HG03060 (cell line): ENCODE data around the gene HEXIM1.
"Not testable (repeated sequence)": the region's sequence is repeated elsewhere in the genome, so short reads cannot be mapped to it uniquely, and the experiment has no call there.

ENCODE experiments used
- ATAC-seq: cut with Tn5 transposase; IDR thresholded peaks from one replicate; pipeline ENCODE4 v1.9.1; 2021; ENCODE audit warnings: low read depth, moderate number of reproducible peaks; ENCODE audit not compliant: unreplicated experiment

HEXIM1 gene

DNA sequence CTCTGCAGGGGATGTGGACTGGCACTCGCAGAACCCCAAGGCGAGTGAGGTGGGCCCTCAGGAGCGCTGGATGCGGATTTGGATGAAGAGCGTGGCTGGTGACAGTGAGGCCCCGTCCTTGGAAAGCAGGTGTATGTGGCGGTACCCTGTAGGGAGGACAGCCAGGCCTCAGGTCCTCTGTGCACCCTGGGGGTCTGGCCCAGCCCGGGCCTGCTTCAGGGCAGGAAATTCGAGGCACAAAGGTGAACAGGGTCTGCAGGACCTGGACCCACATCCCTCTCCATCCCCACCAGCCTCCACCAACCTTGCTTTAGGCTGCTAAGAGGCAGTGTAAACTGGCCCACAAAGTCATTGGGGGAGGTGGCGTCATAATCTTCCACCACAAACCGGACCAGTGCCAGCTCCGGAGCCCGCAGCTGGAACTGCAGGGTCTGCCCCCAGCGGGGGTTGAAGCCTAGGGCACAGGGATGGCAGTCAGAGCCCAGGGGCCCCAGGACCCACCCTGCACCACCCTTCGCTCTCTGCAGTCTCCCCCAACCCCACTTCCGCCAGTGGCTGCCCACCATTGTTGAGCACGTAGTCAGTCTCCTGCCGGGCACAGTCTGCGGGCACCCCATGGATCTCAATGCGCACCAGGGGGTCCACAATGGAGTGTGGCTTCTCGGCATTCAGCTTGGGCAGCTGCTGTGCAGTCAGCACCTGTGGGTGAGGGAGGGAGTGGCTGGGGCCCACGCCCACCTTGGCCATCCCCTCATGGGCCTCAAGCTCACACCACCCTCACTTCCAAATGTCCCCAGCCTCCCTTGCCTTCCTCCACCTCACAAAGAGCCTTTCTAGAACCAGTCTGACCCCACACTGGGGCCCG is 35.5 kb upstream of the HEXIM1 start:
- no peak for ATAC-seq

DNA sequence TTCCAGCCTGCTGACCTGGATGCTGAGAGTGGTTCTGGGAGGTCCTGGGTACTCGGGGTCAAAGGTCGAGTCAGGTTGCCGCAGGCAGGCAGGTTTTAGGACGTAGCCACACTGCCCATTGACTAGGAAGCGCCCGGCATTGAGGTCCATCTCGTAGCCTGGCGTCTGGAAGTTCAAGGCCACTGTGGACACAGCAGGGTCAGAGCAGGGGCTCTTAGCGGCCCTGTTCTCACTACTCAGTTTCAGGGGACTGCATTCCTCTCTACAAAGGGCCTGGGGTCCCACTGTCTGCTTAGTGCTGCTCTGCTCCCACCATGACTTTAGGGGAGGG is 34.9 kb upstream of the HEXIM1 start:
- ATAC-seq: no peak

DNA sequence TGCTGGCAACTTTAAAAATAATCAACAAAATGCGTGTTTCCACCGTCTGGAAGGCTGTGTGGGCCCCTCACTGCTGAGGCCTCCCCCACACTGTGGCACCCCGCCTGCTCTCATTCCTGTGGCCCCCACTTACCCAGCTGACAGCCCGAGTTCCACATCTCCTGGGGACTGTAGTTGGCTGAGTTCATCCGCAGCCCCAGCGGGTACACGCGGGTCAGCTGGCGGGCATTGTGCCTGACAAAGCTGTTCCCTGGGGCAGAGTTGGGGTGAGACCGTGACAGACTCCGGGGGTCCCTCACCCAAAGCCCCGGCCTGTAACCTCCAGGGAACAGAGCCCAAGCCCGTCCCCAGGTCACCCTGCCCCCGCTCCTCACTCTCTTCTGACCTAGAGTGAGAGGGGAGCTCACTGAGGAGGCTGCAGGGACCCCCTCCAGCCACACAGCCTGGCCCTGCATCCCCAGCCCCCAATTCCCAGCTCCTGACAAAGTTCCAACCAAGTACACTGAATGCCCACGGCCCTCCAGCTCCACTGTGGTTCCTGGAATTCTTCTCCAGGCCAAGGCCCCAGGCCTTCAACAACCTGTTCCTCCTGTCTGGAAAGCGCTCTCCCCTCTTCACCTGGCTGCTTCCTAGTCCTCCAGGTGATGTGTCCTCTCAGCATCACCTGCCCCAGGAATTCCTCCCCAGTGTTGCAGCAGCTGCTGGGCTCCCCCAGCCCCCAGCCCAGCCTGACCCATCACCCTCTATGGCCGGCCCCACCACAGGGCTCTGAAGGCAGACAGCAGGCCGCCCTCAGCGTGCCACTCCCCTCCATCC is 34.0 kb upstream of the HEXIM1 start:
- ATAC-seq: no peak

DNA sequence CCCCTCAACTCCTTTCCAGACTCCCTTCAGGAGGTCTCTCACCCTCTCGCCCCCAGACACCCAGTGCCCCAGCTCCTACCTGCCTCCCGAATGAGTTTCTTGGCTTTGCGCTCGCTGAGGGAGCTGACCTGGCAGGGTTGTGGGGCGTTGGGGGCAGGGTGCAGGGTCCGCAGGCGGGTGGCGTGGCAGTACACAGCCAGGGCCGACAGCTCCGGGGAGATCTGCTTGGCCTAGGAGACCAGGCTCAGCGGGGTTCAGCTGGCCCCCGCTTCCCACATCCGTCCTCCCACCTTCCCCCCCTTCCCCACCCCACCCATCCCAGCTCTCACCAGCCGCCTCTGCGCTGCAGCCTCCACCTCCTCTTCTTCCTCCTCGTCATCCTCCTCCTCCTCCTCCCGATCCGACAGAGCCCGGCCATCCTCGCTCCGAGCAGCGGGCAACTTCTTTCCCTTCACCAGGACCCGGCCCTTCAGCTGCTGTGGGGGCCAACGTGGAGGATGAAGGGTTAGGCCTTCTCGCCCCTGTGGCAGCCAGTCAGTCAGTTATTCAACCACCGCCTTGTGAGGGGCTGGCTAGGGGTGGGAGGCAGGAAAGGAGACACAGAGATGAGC is 33.2 kb upstream of the HEXIM1 start:
- no peak for ATAC-seq

DNA sequence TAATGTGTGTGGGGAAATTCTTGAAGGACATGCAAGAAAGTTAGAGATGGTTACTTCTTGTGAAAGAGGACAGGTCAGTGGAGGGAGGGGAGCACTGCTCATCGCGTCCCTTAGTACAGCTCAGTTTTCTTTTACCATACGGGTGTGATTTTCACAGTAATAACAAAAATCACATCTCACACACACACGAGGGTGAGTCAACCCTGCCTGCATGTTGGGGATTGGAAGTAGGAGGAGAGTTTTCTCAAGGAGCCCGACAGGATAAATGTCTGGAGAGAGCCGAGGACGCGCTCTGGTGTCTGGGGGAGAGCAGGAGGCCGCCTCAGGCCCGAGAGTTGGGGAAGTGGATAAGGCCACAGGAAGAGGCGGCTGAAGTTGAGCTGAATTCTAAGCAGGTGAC is 32.4 kb upstream of the HEXIM1 start:
- ATAC-seq: no peak

DNA sequence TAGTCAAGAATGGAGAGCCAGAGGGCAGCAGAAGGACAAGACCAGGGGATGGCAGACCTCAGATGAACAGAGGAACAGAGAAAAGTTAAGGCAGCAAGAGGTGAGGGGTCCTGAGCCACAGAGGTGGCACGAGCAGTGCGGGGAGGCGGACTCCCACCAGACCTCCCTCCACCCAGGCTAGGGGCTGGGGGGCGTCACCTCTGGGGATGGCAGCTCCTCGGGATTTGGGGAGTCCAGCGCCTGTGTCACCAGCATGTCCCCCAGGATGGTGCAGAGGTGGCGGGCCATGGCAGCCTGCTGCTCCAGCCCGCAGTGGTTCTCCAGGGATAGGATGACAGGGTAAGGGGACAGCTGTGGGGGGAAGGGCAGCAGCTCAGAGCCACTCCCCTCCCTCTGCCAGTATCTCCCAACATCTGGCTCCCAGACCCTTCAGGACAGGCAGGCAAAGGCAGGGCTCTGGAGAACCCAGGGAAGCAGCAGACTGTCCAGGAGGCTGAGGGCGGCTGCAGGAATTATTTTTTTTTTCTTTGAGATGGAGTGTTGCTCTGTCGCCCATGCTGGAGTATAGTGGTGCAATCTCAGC is 31.8 kb upstream of the HEXIM1 start:
- ATAC-seq: no peak

DNA sequence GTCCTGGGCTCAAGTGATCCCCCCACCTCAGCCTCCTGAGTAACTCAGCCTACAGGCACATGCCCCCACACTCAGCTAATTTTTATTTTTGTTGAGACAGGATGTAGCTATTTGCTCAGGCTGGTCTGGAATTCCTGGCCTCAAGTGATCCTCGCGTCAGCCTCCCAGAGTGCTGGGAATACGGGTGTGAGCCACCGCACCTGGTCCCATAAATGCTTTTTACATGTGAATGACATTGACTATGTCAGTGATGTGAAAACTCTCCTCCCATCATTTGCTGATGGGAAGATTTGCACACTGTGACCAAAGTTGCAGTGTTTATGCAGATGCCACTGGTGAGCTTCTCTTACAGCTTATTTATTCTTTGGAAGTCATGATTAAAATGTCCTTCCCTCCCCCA is 30.9 kb upstream of the HEXIM1 start:
- ATAC-seq: no peak

DNA sequence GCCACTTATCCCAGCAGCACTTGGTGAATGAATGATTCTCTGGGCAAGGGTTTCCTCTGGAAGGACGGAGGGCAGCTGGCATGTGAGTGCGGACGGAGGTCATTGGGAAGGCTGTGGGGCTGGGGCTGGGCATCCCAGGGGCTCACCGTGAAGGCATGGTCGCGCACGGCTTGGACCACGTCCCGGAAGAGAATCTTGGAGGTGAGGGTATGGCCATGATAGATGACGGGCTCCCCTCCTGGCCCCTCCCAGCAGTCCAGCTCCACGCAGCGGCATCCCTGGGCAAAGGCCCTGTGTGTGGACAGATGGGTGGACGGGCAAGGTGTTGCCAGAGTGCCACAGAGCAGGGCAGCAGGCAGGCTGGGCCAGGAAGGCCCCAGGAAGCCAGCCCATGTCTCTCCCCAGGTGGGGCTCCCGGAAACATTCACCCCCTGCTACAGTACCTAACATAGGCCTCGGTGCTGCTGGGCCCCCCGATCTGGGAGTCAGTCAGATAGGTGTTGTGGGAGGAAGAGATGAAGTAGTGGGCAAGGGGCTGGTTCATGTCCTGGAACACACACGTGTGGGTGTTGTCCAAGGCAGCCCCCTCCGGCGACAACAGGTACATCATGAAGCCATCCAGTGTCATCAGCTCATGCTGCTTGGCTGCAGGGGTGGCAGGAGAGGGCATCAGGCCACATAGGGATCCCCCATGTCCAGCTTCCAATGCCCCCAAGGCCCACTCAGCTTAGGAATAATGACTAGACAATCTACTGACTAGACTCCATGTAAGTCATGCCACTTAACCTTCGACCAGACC is 30.2 kb upstream of the HEXIM1 start:
- no peak for ATAC-seq

DNA sequence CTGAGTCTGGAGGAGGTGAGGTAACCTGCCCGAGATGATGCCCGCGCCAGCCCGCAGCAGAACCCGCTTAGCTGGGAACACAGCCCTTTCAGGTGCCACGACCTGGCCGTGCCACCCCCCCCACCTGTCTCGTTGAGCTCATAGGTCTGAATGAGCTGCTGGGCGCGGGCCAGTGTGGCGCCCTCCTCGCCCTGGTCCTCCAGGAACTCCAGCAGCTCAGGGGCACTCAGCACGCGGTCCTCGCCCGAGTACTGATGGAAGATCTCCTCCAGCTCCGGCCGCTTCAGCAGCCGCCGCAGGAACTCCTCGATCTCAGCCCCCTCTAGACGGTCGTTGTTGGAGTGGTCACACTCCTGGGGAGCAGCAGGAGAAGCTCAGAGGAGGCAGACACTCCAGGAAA is 29.6 kb upstream of the HEXIM1 start:
- ATAC-seq: no peak

DNA sequence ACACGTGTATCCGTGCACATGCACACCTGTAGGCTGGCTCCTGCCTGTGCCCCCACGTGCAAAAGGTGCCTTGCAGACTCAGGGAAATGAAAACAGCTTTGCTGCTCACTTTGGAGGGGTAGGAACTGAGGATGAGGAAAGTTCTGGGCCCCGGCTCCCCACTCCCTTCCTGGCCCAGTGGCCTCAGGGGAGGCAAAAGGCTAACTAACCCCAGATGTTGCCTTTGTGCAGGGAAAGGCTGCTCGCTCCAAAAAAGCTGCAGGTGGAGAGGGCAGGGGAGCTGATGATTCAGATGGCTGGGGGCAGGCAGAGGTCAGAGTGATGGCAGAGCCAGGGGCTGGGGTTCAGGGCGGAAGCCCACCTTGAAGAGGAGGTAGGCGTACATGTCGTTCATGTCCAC is 28.3 kb upstream of the HEXIM1 start:
- ATAC-seq: no peak

DNA sequence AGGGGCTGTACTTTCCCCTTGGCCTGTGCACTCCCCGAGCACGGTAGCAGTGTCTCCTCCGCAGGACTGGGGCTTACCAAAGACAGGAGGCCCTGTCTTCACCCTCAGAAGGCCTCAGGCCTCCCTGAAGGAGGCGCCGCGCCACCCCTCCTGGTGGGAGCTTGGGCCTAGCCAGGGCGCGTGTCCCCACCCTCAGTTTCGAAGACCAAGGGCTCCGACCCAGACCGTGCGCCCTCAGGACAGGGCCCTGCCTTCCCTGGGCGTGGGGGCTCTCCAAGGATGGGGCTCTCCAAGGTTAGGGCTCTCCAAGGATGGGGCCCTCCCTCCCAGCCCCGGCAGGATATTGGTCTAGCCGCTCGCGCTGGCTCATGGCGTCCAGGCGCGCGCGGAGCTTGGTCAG is 27.7 kb upstream of the HEXIM1 start:
- no peak for ATAC-seq

DNA sequence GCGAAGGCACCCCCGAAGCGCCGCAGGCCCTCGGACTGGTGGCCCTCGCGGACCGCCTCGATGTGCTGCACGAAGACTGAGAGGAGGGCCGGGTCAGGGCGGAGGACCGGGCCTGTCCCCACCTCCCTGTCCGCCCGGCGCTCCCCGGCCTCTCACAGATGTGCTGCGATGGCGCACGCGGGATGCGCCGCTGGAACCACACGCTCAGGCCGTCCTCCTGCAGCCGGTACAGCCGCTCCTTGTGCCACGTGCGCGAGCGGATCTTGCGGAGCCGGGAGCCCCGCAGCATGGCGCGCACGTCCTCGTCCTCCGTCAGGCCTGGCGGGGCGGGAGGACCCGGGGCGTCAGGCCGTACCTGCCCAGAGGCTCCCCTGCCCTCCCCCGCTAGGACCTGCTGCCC is 27.2 kb upstream of the HEXIM1 start:
- ATAC-seq: no peak

DNA sequence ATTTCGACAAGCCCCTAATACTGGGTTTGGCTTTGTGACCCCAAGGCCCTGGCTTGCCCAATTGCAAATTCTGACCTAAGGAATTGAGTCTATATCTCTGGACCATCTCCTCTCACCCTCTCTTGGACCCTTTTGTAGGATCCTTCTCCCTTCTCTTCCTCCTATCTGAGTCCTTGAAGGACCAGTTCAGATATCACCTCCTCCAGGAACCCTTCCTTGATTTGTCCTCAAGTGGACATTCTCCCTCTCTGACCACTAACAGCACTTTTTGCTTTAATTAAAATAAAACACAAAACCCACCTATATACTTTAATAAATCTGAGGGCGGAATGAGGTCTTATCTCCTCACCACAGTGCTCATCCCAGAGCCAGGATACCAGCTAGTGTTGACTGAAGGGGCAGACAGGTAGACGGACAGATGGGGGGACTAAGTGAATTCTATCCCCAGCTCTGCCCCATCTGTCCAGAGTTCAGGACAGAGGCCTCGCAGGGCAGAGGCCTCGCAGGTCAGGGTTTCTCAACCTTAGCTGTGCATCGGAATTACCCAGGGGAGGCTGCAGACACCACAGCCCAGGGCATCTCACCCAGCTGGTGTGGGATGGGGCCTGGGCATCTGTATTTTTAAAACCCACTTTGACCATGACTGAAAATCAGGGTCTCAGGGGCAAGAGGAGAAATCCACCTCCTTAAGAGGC is 25.1 kb upstream of the HEXIM1 start:
- no peak for ATAC-seq

DNA sequence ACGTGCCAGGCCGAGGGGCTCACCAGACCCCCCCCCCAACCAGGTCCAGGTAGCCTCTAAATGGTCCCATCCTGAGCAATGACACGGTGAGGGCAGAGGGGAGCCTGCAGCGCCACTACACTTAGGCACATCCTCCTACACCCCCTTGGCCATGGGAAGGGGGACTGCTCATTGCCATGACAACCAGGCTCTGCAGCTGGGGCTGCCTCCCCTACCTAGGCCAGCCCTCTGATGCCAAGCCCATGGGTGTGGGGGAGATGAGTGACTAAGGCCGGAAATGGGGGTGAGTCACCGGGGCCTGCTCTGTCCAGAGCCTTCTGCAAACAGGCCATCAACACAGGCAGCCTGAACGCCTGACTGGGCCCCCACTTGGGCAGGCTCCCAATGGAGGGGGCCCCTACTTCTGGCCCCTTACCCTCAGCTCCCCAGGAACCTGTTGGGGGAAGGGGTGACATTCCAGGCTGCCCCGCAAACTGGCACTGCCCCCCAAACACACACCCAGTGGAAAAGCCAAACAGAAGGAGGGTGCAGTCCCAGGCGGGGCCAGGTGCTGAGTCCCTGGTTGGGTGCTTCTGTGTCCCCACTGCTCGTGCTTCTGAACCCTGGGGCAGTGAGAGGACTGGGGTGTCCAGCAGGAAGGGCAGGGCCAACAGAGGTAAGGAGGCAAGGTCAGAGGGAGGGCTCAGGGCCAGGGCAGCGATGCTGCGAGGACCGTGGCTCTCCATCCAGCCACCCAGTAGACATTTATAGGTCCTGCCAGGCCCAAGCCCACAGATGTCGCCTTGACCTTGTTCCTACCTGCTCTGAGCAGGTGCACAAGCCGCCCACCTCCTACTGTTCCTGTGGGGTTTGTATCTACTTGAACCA is 24.1 kb upstream of the HEXIM1 start:
- peak; percentile 42 for ATAC-seq

DNA sequence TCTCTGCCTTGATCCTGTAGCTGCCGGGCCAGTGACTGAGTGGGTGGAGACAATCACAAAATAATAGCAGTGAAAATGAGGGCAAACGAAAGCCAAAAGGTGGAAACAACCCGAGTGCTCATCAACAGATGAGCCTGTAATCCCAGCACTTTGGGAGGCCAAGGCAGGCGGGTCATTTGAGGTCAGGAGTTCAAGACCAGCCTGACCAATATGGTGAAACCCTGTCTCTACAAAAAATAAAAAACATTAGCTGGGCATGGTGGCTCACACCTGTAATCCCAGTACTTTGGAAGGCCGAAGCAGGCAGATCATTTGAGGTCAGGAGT is 23.5 kb upstream of the HEXIM1 start:
- not testable (repeated sequence) for ATAC-seq

DNA sequence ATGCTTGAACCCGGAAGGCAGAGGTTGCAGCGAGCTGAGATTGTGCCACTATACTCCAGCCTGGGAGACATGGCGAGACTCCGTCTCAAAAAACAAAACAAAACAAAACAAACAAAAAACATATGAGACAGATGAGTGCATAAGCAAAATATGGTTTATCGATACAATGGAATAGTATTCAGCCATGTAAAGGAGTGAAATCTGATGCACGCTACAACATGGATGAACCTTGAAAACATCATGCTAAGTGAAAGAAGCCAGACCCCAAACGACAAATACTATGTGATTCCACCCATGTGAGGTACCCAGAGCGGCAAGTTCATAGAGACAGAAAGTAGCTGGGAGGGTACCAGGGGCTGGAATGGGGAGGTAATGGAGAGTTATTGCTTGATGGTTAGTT is 22.8 kb upstream of the HEXIM1 start:
- no peak for ATAC-seq

DNA sequence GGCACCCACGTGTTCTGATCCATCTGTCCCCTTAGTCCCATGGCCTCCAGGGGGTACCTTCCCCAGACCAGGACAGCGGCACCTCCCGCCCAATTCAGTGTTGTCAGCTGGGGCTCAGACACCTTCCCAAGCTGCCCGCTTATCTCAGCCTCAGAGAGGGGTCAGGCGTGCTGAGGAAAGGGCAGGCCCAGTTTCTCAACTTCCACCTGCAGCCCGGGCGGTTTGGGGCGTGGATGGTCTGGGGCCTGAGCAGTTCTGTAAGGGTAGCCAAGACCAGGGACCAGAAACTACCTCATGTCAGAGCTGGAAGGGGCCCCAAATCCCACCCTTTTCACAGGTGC is 21.1 kb upstream of the HEXIM1 start:
- ATAC-seq: no peak

DNA sequence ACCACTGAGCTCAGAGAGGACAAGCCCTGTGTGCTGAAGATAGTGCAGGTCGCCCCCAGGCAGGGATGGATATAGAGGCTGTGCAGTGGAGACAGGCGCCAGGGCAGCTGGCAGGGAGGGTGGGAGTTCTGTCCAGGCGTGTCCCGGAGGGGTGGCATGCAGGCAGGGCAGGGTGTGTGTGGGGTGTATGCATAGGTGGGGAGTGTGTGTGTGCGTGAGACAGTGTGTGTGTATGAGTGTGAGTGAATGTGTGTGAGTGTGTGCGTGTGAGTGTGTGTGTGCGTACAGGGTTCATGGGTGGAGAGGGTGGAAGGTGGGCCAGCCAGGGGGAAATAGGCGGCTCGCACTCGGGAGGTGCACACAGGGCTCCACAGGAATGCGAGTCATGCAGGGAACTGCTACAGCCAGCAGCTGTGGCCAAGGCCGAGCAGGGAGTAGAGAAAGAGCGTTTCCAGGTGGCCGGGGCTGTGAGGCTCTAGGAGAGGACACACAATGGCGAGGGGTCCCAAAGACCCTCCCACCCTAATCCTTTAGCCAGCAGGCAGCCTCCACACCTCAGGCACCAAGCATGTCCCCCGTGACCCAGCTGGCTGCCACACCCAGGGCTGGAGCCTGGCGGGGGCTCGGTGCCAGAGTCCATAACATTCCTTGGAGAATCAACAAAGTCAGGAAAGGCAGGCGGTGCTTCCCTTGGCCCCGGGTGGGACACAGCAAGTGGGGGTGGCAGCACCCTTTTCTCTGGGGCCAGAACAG is 20.6 kb upstream of the HEXIM1 start:
- no peak for ATAC-seq
